Naive thymus-derived CD8-positive, alpha-beta T cell (primary cell): ENCODE results near the gene IP6K2. TPM values are rescaled to one million over a fixed set of nuclear protein-coding genes. Genes with fewer than 3 reads are reported as not detected.
A peak's percentile ranks its signal among the peaks of the same experiment; 100 is the strongest.
"Not testable (repeated sequence)": the region's sequence is repeated elsewhere in the genome, so short reads cannot be mapped to it uniquely, and the experiment has no call there.

ENCODE experiments used
- ATAC-seq, 2 donors: fragments of 150-1000 bp; cut with Tn5 transposase in 1 of 2; sonication (Bioruptor Pico), chemical (Tn5 transposase) in 1 of 2; 1 replicate in 1 of 2; 2 replicates in 1 of 2; pipeline ENCODE4 v1.10.0; 2021; ENCODE audit warnings: mild to moderate bottlenecking in 2 of 2, moderate library complexity in 2 of 2
- POLR2A ChIA-PET: fragments of 350-600 bp; sonication (Branson Sonifier 250); formaldehyde crosslinking; loops from one replicate; lab custom pipeline; 2021; ENCODE audit warnings: antibody characterized with exemption; lab: Charles Lee
- DNase-seq, 10 donors: peaks; one replicate each; pipeline versions ENCODE4 v3.0.0 to v3.0.0-alpha.2; 2020 to 2022
- H3K27ac Mint-ChIP-seq, 10 donors: one replicate each; pipeline ENCODE4 v1.8.0; 2020 to 2022; ENCODE audit warnings: mild to moderate bottlenecking in 10 of 10, mixed read lengths in 10 of 10, moderate library complexity in 4 of 10, inconsistent platforms in 1 of 10
- H3K27me3 Mint-ChIP-seq, 5 donors: one replicate each; pipeline ENCODE4 v1.8.0; 2021 to 2022; ENCODE audit warnings: mixed read lengths in 5 of 5
- H3K36me3 Mint-ChIP-seq, 3 donors: one replicate each; pipeline ENCODE4 v1.8.0; 2020 to 2022; ENCODE audit warnings: mixed read lengths in 3 of 3, mild to moderate bottlenecking in 2 of 3, inconsistent platforms in 1 of 3
- H3K4me1 Mint-ChIP-seq, 4 donors: one replicate each; pipeline ENCODE4 v1.8.0; 2021 to 2022; ENCODE audit warnings: mixed read lengths in 4 of 4
- H3K4me3 Mint-ChIP-seq, 10 donors: one replicate each; pipeline ENCODE4 v1.8.0; 2020 to 2022; ENCODE audit warnings: mild to moderate bottlenecking in 10 of 10, mixed read lengths in 10 of 10, moderate library complexity in 6 of 10, inconsistent platforms in 1 of 10
- H3K9me3 Mint-ChIP-seq, 9 donors: one replicate each; pipeline ENCODE4 v1.8.0; 2020 to 2022; ENCODE audit warnings: mixed read lengths in 9 of 9, mild to moderate bottlenecking in 3 of 9, inconsistent platforms in 1 of 9, moderate library complexity in 1 of 9
- polyA plus RNA-seq, 3 donors: library from polyadenylated mRNA; unstranded; fragments of 300-500 nt; fragmentation: Illumina TruSeq; gene quantifications; one replicate each; pipeline ENCODE4 v1.2.3, GENCODE V29; 2021
- total RNA-seq, 8 experiments: library from RNA in 2 of 8; stranded (reverse) in 2 of 8; gene quantifications; one replicate each; pipeline ENCODE4 v1.2.3 and lab custom pipeline; 2021 to 2026

Gene IP6K2, protein sequence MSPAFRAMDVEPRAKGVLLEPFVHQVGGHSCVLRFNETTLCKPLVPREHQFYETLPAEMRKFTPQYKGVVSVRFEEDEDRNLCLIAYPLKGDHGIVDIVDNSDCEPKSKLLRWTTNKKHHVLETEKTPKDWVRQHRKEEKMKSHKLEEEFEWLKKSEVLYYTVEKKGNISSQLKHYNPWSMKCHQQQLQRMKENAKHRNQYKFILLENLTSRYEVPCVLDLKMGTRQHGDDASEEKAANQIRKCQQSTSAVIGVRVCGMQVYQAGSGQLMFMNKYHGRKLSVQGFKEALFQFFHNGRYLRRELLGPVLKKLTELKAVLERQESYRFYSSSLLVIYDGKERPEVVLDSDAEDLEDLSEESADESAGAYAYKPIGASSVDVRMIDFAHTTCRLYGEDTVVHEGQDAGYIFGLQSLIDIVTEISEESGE
- total RNA-seq (10 to 100 TPM; 88.1 to 91.5 TPM), polyA plus RNA-seq (10 to 100 TPM; 46.4 to 58.8 (median 51.4) TPM), total RNA-seq (lab: John Stamatoyannopoulos, UW) (60.7 to 167 (median 79.8) reads per million in 6 experiments)

- ATAC-seq, result peak; percentile 99
- H3K4me1 Mint-ChIP-seq, result peaks cover 15 to 47% (median 43%) of the 10 kb centered on the region in 4 donors
Measured at GRCh38 chr3:48716982-48717746, at the start of gene IP6K2. TSS of gene IP6K2 (minus strand) at chr3:48717221. CDS start at chr3:48695291, 21,930 bp downstream.

GRCh38 chr3:48765376-48765775, 48.4 kb upstream of the IP6K2 start:
- POLR2A ChIA-PET, result no interaction called here
- H3K27me3 Mint-ChIP-seq, result no peaks in the 10 kb centered on the region
- no peak overlapping the region for H3K4me3 Mint-ChIP-seq
- ATAC-seq (peak in 1 of 2 donors; percentile 32), DNase-seq (peak in 1 of 10 donors; percentile 13)
- H3K27ac Mint-ChIP-seq, result peak overlapping the region in 3 of 10 donors; percentile 1 to 9 (median 3)
- H3K4me1 Mint-ChIP-seq, result peaks cover 0 to 6% (median under 1%) of the 10 kb centered on the region in 4 donors
- peaks cover 0 to 82% (median 10%) of the 10 kb centered on the region in 3 donors for H3K36me3 Mint-ChIP-seq
- no peaks in the 10 kb centered on the region for H3K9me3 Mint-ChIP-seq

More at GRCh38 chr3:48716982-48717746, at the start of gene IP6K2:
- peak within 1 kb of the TSS; percentile 88 to 99 (median 96) for H3K4me3 Mint-ChIP-seq
- no peaks in the 10 kb centered on the region for H3K9me3 Mint-ChIP-seq
- POLR2A ChIA-PET, result interaction anchor here (0.5 to 2.2 kb wide), 15 partner anchors 13 to 805 kb away, joined by 3 to 11 read pairs (median 3); partner anchors contain the start of genes ARIH2, CCDC51, DAG1 and IMPDH2
- H3K36me3 Mint-ChIP-seq, result peaks cover 4 to 25% (median 8%) of the 10 kb centered on the region in 3 donors
- peak within 1 kb of the TSS; percentile 87 to 98 (median 97) for H3K27ac Mint-ChIP-seq
- H3K27me3 Mint-ChIP-seq, result peaks cover 0 to 2% (median 0%) of the 10 kb centered on the region in 5 donors
- DNase-seq, result peak; percentile 94 to 99 (median 98)

- ATAC-seq (no peak), DNase-seq (no peak)
- H3K9me3 Mint-ChIP-seq, result no peaks in the 10 kb centered on the region
- POLR2A ChIA-PET, result no interaction called here
- H3K4me1 Mint-ChIP-seq, result peaks cover 0 to 6% (median 3%) of the 10 kb centered on the region in 4 donors
- H3K27me3 Mint-ChIP-seq, result no peaks in the 10 kb centered on the region
- H3K27ac Mint-ChIP-seq, result peak overlapping the region in 2 of 10 donors; percentile 20 to 35
- H3K36me3 Mint-ChIP-seq, result peaks cover 0 to 90% (median 16%) of the 10 kb centered on the region in 3 donors
- no peak overlapping the region for H3K4me3 Mint-ChIP-seq
Measured at GRCh38 chr3:48762816-48763215, 45.8 kb upstream of the IP6K2 start.

DNA sequence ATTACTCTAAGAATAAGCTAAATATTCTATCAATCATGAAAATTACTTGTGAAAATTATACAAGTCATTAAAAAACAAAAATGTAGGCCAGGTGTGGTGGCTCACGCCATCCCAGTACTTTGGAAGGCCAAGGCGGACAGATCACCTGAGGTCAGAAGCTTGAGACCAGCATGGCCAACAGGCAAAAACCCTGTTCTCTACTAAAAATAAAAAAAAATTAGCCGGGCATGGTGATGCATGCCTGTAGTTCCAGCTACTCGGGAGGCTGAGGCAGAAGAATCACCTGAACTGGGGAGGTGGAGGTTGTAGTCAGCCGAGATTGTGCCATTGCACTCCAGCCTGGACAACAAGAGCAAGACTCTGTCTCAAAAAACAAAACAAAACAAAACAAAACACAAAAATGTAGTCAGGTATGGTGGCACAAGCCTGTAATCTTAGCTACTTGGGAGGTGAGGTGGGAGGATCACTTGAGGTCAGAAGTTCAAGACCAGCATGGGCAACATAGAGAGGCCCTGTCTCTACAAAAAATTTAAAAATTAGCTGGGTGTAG, 43.0 kb upstream of the IP6K2 start:
- H3K36me3 Mint-ChIP-seq, result peaks cover 0 to 89% (median 16%) of the 10 kb centered on the region in 3 donors
- DNase-seq, H3K27me3 Mint-ChIP-seq, POLR2A ChIA-PET, H3K9me3 Mint-ChIP-seq, ATAC-seq, H3K4me1 Mint-ChIP-seq, H3K4me3 Mint-ChIP-seq: not testable (repeated sequence)
- H3K27ac Mint-ChIP-seq, result peak overlapping the region in 1 of 10 donors; percentile 15

DNA sequence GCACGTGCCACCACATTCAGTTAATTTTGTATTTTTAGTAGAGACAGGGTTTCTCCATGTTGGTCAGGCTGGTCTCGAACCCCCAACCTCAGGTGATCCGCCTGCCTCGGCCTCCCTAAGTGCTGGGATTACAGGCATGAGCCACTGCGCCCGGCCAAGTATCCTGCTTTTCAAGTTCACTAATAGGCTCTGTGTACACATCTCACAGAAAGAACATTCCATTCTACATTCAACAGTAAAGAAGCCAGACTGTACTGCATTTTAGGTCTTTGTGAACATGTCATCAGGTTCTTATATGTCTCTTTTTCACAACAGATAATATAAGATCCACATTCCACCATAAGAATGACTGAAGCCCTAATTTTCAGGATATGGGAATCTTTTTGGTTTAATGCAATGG, 42.5 kb upstream of the IP6K2 start:
- H3K27ac Mint-ChIP-seq, DNase-seq, H3K9me3 Mint-ChIP-seq, POLR2A ChIA-PET, H3K27me3 Mint-ChIP-seq, ATAC-seq, H3K4me1 Mint-ChIP-seq, H3K4me3 Mint-ChIP-seq: not testable (repeated sequence)
- peaks cover 0 to 84% (median 16%) of the 10 kb centered on the region in 3 donors for H3K36me3 Mint-ChIP-seq

DNA sequence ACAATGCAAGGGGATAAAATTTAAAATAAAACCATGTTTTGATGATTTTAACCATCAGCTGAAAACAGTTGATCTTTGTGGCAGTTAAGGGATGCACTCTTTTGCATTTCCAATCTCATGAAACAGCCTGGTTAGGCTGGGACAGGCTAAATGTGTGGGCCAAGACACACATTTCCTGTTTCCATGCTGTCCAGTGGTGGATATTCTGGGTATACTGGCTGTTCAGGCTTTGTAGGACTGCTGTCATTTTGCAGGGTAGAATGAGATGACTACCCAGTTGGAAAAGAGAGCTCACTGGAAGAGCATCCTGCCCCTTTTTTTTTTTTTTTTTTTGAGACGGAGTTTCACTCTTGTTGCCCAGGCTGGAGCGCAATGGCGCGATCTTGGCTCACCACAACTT, 42.0 kb upstream of the IP6K2 start:
- no peak overlapping the region for H3K4me3 Mint-ChIP-seq
- no peaks in the 10 kb centered on the region for H3K27me3 Mint-ChIP-seq
- no peak for ATAC-seq
- H3K27ac Mint-ChIP-seq, result no peak overlapping the region
- no peak for DNase-seq
- peaks cover 0 to 80% (median 13%) of the 10 kb centered on the region in 3 donors for H3K36me3 Mint-ChIP-seq
- peaks cover 0 to 6% (median 3%) of the 10 kb centered on the region in 4 donors for H3K4me1 Mint-ChIP-seq
- H3K9me3 Mint-ChIP-seq, result no peaks in the 10 kb centered on the region
- POLR2A ChIA-PET, result no interaction called here

GRCh38 chr3:48756640-48757039, 39.6 kb upstream of the IP6K2 start:
- no peaks in the 10 kb centered on the region for H3K27me3 Mint-ChIP-seq
- H3K9me3 Mint-ChIP-seq, result no peaks in the 10 kb centered on the region
- POLR2A ChIA-PET, result no interaction called here
- ATAC-seq (no peak), DNase-seq (no peak)
- H3K36me3 Mint-ChIP-seq, result peaks cover 0 to 75% (median 12%) of the 10 kb centered on the region in 3 donors
- no peak overlapping the region for H3K4me3 Mint-ChIP-seq
- H3K4me1 Mint-ChIP-seq, result peaks cover 0 to 4% (median under 1%) of the 10 kb centered on the region in 4 donors
- peak overlapping the region in 1 of 10 donors; percentile 36 for H3K27ac Mint-ChIP-seq

DNA sequence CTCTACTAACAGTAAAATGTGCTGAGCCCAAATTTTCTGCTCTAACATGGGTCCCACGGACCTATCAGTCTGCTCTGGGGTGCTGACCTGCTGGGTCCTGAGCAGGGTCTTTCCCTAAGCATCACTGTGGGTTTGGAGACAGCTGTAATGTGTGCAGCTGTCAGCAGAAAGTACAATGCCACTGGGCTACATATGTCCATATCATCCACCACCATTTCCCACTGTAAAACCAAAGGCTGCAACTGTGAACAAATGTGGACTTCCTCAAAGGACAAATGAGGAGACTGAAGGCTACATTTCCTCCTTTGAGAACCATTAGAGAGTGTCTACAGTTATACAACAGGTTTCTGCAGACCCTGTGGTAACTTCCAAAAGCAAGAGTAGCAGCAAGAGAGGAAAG, 33.8 kb upstream of the IP6K2 start:
- Mint-ChIP-seq H3K4me3 (no peak overlapping the region), H3K36me3 (peaks cover 4 to 75% (median 13%) of the 10 kb centered on the region in 3 donors), H3K4me1 (no peaks in the 10 kb centered on the region), H3K27ac (peak overlapping the region in 2 of 10 donors; percentile 36 to 57), H3K27me3 (no peaks in the 10 kb centered on the region), H3K9me3 (no peaks in the 10 kb centered on the region)
- POLR2A ChIA-PET, result no interaction called here
- no peak for DNase-seq
- ATAC-seq, result no peak

DNA sequence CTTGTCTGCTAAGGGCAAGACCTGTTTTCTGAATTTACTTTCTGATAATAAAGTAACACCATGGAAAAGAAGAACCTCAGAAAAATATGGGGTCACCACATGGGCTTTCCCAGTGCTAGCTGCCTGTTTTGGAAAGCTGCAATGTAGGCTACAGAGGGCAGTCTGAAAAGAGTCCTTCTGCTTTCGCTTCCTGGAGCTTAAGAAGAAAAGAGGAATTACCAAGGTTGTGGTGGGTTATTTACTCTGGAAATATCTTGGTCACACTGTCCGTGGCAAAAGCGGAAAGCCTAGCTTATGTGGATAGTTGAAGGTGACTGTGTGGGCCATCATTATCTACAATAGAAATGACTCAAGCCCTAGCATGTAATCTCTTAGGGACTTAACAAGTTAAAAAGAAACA, 31.7 kb upstream of the IP6K2 start:
- DNase-seq (no peak), ATAC-seq (no peak)
- Mint-ChIP-seq H3K4me3 (no peak overlapping the region), H3K27me3 (no peaks in the 10 kb centered on the region), H3K9me3 (no peaks in the 10 kb centered on the region), H3K36me3 (peaks cover 4 to 75% (median 16%) of the 10 kb centered on the region in 3 donors), H3K4me1 (no peaks in the 10 kb centered on the region), H3K27ac (no peak overlapping the region)
- POLR2A ChIA-PET, result interaction anchor here (0.6 kb wide), 1 partner anchor 221 kb away, joined by 3 read pairs; no protein-coding TSS in a partner anchor

DNA sequence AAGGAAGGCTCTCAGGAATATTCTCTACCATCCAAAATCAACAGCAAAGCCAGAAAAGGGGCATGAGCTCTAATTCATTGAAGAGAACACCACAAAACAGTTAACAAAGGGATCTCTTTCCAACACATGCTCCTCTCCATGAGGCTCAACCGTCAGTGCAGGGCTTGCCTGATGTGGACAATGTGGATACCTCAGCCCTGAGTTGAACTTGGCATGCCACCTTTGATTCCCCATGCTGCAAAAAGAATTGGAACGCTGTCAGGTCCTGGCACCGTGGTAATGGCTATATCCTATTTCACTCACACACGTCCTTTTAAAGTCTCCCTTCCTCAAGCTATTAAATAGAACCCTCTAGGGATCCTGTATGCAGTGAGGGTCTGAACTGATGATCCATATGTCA, 30.7 kb upstream of the IP6K2 start:
- Mint-ChIP-seq H3K4me3 (no peak overlapping the region), H3K9me3 (no peaks in the 10 kb centered on the region), H3K27me3 (no peaks in the 10 kb centered on the region), H3K36me3 (peaks cover 4 to 70% (median 16%) of the 10 kb centered on the region in 3 donors), H3K27ac (no peak overlapping the region), H3K4me1 (no peaks in the 10 kb centered on the region)
- DNase-seq (no peak), ATAC-seq (no peak)
- POLR2A ChIA-PET, result no interaction called here

GRCh38 chr3:48747015-48747615, 30.1 kb upstream of the IP6K2 start:
- H3K4me1 Mint-ChIP-seq, result no peaks in the 10 kb centered on the region
- no peak for ATAC-seq
- H3K4me3 Mint-ChIP-seq, result no peak overlapping the region
- H3K27ac Mint-ChIP-seq, result peak overlapping the region in 2 of 10 donors; percentile 38 to 59
- no peak for DNase-seq
- POLR2A ChIA-PET, result no interaction called here
- H3K9me3 Mint-ChIP-seq, result no peaks in the 10 kb centered on the region
- peaks cover 4 to 66% (median 12%) of the 10 kb centered on the region in 3 donors for H3K36me3 Mint-ChIP-seq
- no peaks in the 10 kb centered on the region for H3K27me3 Mint-ChIP-seq

DNA sequence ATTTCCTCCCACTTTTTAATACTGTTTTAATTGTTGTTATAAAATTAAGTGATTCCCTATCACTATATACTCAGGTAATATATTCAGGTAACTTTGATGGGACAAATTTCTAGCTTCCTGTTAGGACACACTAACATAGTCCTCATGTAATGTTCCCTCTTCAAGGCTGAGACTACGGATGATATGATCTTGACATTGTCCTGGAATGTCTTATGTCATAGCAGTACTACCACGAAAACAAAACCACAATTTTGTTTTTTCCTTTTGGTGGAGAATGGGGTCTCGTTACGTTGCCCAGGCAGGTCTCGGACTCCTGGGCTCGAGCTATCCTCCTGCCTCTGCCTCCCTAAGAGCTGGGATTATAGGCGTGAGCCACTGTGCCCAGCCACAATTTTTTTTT, 26.8 kb upstream of the IP6K2 start:
- no peak for ATAC-seq
- Mint-ChIP-seq H3K4me3 (no peak overlapping the region), H3K27ac (no peak overlapping the region), H3K4me1 (peaks cover 0 to 5% (median 2%) of the 10 kb centered on the region in 4 donors), H3K27me3 (no peaks in the 10 kb centered on the region), H3K9me3 (no peaks in the 10 kb centered on the region), H3K36me3 (peaks cover 4 to 35% (median 4%) of the 10 kb centered on the region in 3 donors)
- no peak for DNase-seq
- POLR2A ChIA-PET, result no interaction called here
